ENCODE measurements around the gene FAM222B. TPM values are rescaled to one million over a fixed set of nuclear protein-coding genes. Genes with fewer than 3 reads are reported as not detected.

The FAM222B gene
- total and polyA plus RNA-seq, 9 of the 15 experiments (the other 6 are each of a cell fraction or from before 2014, with no cell fraction given): 4.0 to 34.6 (median 7.5) TPM

DNA sequence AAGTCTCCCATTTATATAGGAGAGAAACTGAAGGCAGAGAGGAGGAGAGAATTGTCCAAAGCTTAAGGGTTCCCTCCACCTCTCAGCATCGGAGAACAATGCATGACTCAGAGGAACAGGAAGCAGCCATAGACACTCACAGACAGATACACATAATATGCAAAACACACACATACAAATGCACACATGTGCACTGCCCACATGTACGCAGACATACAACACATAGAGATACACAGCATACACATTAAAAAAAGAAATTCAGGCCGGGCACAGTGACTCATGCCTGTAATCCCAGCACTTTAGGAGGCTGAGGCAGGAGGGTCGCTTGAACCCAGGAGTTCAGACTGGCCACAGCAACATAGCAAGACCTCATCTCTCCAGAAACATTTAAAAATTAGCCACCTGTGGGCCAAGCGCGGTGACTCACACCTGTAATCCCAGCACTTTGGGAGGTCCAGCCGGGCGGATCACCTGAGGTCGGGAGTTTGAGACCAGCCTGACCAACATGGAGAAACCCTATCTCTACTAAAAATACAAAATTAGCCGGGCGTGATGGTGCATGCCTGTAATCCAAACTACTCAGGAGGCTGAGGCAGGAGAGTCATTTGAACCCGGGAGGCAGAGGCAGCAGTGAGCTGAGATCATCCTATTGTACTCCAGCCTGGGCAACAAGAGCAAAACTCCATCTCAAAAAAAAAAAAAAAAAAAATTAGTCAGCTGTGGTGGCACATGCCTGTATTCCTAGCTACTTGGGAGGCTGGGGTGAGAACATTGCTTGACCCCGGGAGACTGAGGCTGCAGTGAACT lies 23.6 kb upstream of the FAM222B start (continued):
- TF ChIP-seq STAT6 (CRISPR knock-in tag; IDR thresholded peaks at IDR 0.05) (0 out of 2 replicates have a peak, but pooled peaks have one; percentile 26), CBX8 (IDR thresholded peaks at IDR 0.05; ENCODE audit: borderline replicate concordance, extremely low read depth, low read depth, low read length, poor library complexity, severe bottlenecking) (no peak), BDP1 (IDR thresholded peaks at IDR 0.05; ENCODE audit: insufficient read depth, insufficient read length) (no peak), JUNB (CRISPR knock-in tag; conservative IDR thresholded peaks at IDR 0.05) (no peak), DPF2 (IDR thresholded peaks at IDR 0.05) (peak; percentile 14; the same call in 1 of the 2 replicates), PRMT5 (CRISPR knock-in tag; IDR thresholded peaks at IDR 0.05) (no peak), MTF1 (CRISPR knock-in tag; IDR thresholded peaks at IDR 0.05; ENCODE audit: borderline replicate concordance) (0 out of 2 replicates have a peak, but pooled peaks have one; percentile 24), IRF9 (tag; IDR thresholded peaks at IDR 0.05) (no peak), ZFPM2 (CRISPR knock-in tag; IDR thresholded peaks at IDR 0.05) (no peak), PRPF4 (IDR thresholded peaks at IDR 0.05; ENCODE audit: insufficient read depth, low read depth, low read length, poor library complexity, severe bottlenecking) (no peak), ATF6 (CRISPR knock-in tag; IDR thresholded peaks at IDR 0.05) (no peak), ZNF384 (IDR thresholded peaks at IDR 0.05; ENCODE audit: low read depth, low read length) (no peak), ZNF436 (CRISPR knock-in tag; IDR thresholded peaks at IDR 0.05) (no peak), UBTF (IDR thresholded peaks at IDR 0.05; ENCODE audit: borderline replicate concordance in 1 of 2, low read depth in 2 of 2, low read length in 2 of 2) (0 out of 4 replicates have a peak, but pooled peaks of 1 of the 2 experiments have one; percentile 28), STAT5A (IDR thresholded peaks at IDR 0.05; ENCODE audit: borderline replicate concordance, low read length) (no peak), SRSF1 (IDR thresholded peaks at IDR 0.05; ENCODE audit: low read depth, low read length) (no peak)

Data from K562 (cell line).